8988T (cell line): Measurements from ENCODE around the gene MANBA.
"Not testable (repeated sequence)": the region's sequence is repeated elsewhere in the genome, so short reads cannot be mapped to it uniquely, and the experiment has no call there.

Source experiments
- DNase-seq: peaks from one replicate; pipeline ENCODE4 v3.0.0; 2011

Gene MANBA

GRCh38 chr4:102761296-102761701 is 531 bp upstream of the MANBA start:
- no peak for DNase-seq

- no peak for DNase-seq
Observed at GRCh38 chr4:102759831-102760644, 730 bp downstream of the MANBA start.

DNA sequence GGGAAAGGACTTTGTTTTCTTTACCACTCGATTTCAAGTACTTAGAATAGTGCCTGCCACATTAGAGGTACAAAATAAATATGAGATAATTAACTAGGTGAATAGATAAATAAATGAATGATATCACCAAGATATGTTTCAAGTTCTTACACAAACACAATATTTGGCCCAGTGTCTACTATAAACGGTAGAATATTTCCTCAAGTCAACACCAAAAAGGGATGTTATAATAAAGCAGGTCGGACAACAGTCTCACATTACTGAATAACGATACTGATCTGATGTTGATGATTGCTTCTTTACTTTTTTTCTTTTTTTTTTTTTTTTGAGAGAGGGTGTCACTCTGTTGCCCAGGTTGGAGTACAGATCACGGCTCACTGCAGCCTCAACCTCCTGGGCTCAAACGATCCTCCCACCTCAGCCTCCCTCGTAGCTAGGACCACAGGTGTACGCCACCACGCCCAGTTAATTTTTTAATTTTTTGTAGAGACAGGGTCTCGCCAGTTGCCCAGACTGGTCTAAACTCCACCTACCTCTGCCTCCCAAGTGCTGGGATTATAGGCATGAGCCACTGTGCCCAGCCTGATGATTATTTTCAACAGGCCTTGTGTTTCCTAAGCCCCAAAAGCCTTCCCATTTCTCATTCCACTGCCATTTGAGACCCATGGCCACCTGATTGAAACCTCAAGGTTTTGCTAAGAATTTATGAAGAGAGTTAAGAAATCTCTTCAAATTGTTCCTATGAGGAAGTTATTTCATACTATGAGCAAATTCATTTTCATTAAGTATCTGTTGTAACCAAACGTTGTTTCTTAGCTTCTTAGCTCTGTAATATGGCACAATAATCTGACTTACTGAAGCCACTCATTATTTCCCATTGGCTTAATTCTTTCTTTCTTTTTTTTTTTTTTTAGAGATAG is 2.3 kb downstream of the MANBA start:
- DNase-seq, result no peak

DNA sequence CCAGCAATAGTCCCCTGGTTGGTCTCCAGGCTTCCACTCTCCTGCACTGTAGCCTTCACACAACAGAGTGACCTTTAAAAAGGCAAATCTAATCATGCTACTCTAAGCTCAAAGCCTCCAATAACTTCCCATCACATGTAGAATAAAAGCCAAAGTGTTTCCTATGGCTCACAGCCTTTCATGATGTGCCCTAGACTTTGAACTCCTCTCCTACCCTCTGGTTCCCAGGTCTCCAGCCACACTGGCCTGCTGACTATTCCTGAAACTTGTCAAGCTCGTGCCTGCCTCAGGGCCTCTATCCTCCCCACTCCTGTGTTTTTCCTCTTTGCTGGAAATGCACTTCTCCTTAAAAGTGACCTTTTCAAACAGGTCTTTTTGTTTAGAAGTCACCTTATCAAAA is 3.1 kb downstream of the MANBA start:
- DNase-seq, result no peak

DNA sequence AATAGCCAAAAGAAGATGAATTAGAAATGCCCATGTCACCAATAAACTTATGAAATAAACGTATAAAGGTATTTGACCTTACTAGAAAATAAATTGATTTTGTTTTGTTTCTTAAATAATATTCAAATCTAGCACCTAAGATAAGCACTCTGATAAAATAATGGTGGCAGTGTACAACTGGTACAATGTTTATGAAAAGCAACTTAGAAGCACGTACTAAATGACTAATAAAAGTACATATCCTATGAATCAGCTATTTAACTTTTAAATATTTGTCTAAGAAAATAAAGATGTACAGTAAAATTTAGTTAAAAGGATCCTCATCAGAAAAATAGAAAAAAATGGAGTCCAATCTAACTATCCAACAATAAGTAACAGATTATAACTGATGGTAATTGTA is 6.7 kb downstream of the MANBA start:
- DNase-seq, result no peak

GRCh38 chr4:102751941-102752340 is 8.8 kb downstream of the MANBA start:
- no peak for DNase-seq

DNA sequence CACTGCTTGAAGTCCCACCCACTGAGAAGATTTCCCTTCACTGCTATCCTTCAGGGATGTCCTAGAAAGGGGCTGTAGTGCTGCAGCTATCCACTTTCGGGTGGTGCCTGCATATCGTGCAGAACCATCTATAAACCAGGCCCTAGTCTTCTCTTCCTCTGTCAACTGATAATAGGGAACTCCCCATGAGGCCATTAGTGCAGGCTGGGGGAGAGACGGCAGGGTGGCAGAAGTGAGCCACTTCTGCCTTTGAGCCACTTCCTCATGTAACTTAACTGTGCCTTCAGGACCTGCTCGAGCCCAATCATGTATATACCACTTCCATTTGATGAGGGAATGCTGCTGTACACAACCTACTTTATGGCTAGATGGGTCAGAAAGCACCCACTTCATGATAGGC is 17.4 kb downstream of the MANBA start:
- not testable (repeated sequence) for DNase-seq

GRCh38 chr4:102738802-102739201 is 22.0 kb downstream of the MANBA start:
- not testable (repeated sequence) for DNase-seq

DNA sequence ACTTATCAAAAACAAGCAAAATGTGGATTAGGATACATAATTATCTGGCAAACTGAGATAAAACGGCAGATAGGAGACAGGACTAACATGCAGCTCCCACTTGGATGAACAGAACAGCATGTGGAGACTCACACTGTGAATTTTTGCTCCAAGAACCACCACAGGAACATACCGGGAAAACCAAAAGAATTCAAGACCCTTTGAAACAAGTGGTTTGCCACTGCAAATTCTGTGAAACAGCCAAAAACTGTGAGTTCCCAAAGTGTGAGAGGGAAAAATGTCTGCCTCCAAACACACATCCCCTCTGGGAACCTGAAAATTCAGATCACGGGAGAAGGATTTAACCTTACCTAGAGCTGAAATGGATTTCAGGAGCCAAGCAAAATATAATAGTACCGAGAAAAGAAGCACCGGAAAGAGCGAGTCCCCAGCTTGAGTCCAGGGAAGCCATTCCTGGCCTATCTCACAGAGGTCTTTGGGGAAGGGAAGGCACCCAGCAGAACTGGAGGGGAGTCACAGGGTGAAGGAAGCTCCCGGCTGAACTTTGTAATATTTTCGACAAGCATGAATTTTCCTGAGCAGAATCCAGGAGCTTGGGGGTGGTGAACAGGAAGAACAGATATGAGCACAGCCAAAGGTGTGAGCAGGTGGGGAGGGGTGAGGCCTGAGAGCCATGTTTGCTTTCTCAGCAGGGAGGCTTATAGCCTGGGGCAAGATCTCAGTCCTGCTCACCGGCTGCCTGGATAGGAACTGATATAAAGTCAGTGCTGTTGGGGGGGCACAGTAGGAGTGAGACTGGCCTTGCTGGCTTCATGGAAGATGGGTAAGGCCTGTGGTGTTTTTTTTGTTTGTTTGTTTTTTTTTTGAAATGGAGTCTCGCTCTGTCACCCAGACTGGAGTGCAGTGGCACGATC is 23.9 kb downstream of the MANBA start:
- no peak for DNase-seq

DNA sequence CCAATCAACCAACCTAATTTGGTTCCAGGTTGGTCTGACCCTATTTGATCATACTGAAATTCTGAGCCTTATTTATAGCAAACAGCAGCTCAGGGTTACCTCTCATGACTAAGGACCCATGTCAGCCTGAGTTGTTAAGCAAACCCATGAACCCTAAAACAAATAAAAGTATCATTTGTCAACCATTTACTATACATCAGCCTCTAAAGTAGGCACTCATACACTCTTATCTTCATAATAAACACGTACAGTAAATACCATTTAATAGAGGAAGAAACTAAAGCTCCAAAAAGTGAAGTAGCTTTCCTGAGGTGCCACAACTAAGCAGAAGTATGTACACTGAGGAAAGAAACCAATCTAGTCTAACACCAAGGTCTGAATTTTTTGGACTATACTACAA is 25.2 kb downstream of the MANBA start:
- no peak for DNase-seq

- DNase-seq, result no peak
Observed at GRCh38 chr4:102734591-102735385, 26.0 kb downstream of the MANBA start.

- DNase-seq, result no peak
Observed at GRCh38 chr4:102734116-102734515, 26.7 kb downstream of the MANBA start.

- DNase-seq, result no peak
Observed at GRCh38 chr4:102733084-102733483, 27.7 kb downstream of the MANBA start.

DNA sequence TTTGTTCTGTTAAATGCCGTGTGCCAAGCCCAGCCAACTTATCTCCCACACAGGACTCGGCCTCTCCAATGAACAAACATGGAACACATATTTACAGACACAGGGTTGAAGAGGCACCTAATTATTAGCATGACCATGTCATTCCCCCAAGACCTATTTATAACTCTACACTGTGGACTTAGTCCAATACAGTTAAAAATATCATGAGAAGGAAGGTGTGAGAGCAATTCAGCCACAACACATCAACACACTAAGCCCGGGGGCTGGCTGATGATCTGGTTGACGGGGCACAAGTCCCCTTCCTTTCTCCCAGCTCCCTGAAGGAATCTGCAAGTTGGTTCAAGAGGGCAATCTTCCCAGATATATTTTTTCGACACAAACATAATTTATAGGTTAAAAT is 28.1 kb downstream of the MANBA start:
- DNase-seq, result no peak

DNA sequence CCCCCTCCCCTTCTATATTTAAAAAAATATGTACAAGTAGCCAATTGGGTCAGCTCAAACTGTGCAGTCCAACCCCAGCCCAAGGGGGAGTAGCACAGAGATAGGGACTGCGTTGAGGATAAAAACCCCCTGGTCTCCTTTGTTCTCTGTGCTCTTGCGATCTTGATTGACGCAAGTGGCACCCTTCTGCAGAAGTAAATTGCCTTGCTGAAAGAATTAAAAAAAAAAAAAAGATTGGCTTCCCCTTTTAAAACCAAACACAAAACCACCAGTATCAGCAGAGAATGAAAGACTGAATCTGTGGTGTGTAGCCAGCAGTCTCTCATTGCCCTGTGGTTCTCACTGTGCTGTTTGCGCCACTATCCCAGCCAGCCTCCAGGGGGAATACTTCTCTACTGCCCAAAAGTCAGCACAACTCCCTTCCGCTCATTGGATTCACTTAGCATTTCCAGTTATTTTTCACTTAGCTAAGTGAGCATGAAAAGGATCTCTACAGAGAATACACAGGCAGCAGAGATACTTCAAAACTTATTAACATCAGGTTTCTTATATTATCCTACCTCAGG is 29.7 kb downstream of the MANBA start:
- no peak for DNase-seq

DNA sequence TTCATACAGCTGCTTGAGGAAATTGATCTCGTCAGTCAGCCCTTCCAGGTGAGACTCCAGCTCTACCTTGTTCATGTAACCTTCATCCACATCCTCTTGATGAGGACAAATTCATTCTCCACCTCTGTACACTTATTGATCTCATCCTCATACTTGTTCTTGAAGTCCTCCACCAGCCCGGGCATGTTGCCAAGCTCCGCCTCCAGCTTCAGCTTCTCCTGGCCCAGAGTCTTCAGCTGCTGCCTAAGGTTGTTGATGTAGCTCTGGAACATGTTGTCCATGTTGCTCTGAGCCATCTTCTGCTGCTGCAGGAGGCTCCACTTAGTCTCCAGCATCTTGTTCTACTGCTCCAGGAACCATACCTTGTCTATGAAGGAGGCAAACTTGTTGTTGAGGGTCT is 31.3 kb downstream of the MANBA start:
- not testable (repeated sequence) for DNase-seq

- not testable (repeated sequence) for DNase-seq
Observed at GRCh38 chr4:102726919-102727318, 33.8 kb downstream of the MANBA start.

- no peak for DNase-seq
Observed at GRCh38 chr4:102726068-102726467, 34.7 kb downstream of the MANBA start.

- no peak for DNase-seq
Observed at GRCh38 chr4:102725229-102725628, 35.5 kb downstream of the MANBA start.

- no peak for DNase-seq
Observed at GRCh38 chr4:102723511-102723910, 37.3 kb downstream of the MANBA start.

DNA sequence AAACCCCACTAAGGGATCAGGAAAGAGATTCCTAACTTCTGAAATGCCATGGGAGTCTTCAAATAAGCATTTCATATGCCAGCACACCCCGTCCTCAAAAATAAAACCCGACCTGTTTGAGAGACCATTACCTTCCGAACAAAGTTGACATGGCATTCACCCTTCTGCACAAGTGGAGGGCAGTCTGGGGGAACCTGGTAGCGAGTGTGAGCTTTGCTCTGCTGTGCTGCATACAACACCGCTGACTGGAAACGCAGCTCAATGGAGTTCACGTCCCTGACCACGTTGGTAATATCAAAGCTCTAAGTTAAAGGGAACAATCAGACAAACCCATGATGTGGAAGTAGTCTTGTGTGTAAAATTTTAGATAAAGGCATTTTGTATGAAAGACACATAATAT is 38.0 kb downstream of the MANBA start:
- no peak for DNase-seq
